Caco-2 (cell line): ENCODE results near the gene SLC39A11. TPM values are rescaled to one million over a fixed set of nuclear protein-coding genes. Genes with fewer than 3 reads are reported as not detected.
"Not testable (repeated sequence)": the region's sequence is repeated elsewhere in the genome, so short reads cannot be mapped to it uniquely, and the experiment has no call there.

ENCODE experiments used
- BruUV-seq: library from RNA; stranded (reverse); fragments of 400-500 nt; replicated peaks from 2 replicates; lab custom pipeline; 2021; lab: Mats Ljungman, UMichigan
- CTCF ChIA-PET: fragments of 300-600 bp; sonication (Branson Sonifier 250); formaldehyde crosslinking; loops from one replicate; lab custom pipeline; 2022; ENCODE audit warnings: antibody characterized with exemption; lab: Charles Lee
- POLR2A ChIA-PET: fragments of 300-600 bp; sonication (Branson Sonifier 250); formaldehyde crosslinking; loops from one replicate; lab custom pipeline; 2022; ENCODE audit warnings: antibody characterized with exemption; lab: Charles Lee
- DNase-seq, 2 experiments: peaks; one replicate each; pipeline versions ENCODE4 v3.0.0 to v3.0.0-alpha.2; 2020 to 2022
- H3K27me3 ChIP-seq: replicated peaks from 2 replicates; pipeline ENCODE4 v1.6.0; 2011; ENCODE audit warnings: low read length; ENCODE audit not compliant: control insufficient read depth, insufficient read depth
- H3K36me3 ChIP-seq: 2 replicates; pipeline ENCODE4 v1.5.1; 2011; ENCODE audit warnings: low read length; ENCODE audit not compliant: control insufficient read depth, insufficient read depth
- H3K4me1 ChIP-seq: fragments of 250-450 bp; sonication (Bioruptor Pico); 2 replicates; pipeline ENCODE4 v1.5.1; 2020; ENCODE audit warnings: mild to moderate bottlenecking
- H3K4me3 ChIP-seq: 2 replicates; pipeline ENCODE4 v1.5.1; 2011; ENCODE audit warnings: low read depth, mild to moderate bottlenecking, control low read depth, low read length
- H3K9me3 ChIP-seq: fragments of 250-450 bp; sonication (Bioruptor Pico); 2 replicates; pipeline ENCODE4 v1.5.1; 2020; ENCODE audit warnings: mild to moderate bottlenecking, moderate library complexity
- H3K27ac Mint-ChIP-seq: one replicate; pipeline ENCODE4 v1.8.0; 2022; ENCODE audit warnings: mixed read lengths; ENCODE audit not compliant: unreplicated experiment
- H3K27me3 Mint-ChIP-seq: one replicate; pipeline ENCODE4 v1.8.0; 2022; ENCODE audit warnings: mixed read lengths; ENCODE audit not compliant: insufficient read depth, unreplicated experiment
- H3K36me3 Mint-ChIP-seq: one replicate; pipeline ENCODE4 v1.8.0; 2022; ENCODE audit warnings: mild to moderate bottlenecking, mixed read lengths; ENCODE audit not compliant: insufficient read depth, unreplicated experiment
- H3K4me1 Mint-ChIP-seq: one replicate; pipeline ENCODE4 v1.8.0; 2022; ENCODE audit warnings: low read depth, mixed read lengths; ENCODE audit not compliant: unreplicated experiment
- H3K4me3 Mint-ChIP-seq: one replicate; pipeline ENCODE4 v1.8.0; 2022; ENCODE audit warnings: mild to moderate bottlenecking, moderate library complexity, mixed read lengths; ENCODE audit not compliant: unreplicated experiment
- H3K9me3 Mint-ChIP-seq: one replicate; pipeline ENCODE4 v1.8.0; 2022; ENCODE audit warnings: mixed read lengths; ENCODE audit not compliant: unreplicated experiment
- intact Hi-C: fragments of 100-400 bp; cut with micrococcal nuclease; formaldehyde crosslinking; loops from one replicate; pipeline ENCODE4 v1.10.0; 2022; ENCODE audit not compliant: unreplicated experiment
- total RNA-seq: library from RNA; stranded (reverse); gene quantifications from 2 replicates; pipeline ENCODE4 v1.2.3, GENCODE V29; 2022
- TF ChIP-seq, protein P1 (sequence below), 2 experiments: fragments of 200-600 bp in 1 of 2; IDR thresholded peaks; 1 replicate in 1 of 2; 2 replicates in 1 of 2; pipeline versions ENCODE4 v1.5.1 to v1.8.0; 2011 to 2022; ENCODE audit warnings: antibody characterized with exemption in 1 of 2, control low read depth in 1 of 2, inconsistent platforms in 1 of 2, low read depth in 1 of 2, low read length in 1 of 2, mild to moderate bottlenecking in 1 of 2, moderate library complexity in 1 of 2; ENCODE audit not compliant: insufficient read depth in 1 of 2, severe bottlenecking in 1 of 2, unreplicated experiment in 1 of 2

The SLC39A11 gene
- total RNA-seq, 1 experiment from 2014 or later: 26.4 TPM

DNA sequence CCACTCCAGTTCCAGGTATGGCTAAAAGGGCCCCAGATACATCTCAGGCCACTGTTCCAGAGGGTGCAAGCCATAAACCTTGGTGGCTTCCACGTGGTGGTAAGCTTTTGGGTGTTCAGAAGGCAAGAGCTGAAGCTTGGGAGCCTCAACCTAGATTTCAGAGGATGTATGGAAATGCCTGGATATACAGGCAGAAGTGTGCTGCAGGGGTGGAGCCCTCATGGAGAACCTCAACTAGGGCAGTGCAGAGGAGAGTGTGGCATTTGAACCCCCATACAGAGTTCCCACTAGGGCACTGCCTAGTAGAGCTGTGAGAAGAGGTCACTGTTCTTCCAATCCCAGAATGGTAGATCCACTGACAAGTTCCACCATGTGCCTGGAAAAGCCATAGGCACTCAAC is 267.3 kb downstream of the SLC39A11 start:
- H3K9me3 ChIP-seq: peaks cover 18% of the 10 kb centered on the region
- ChIA-PET CTCF (no interaction called here), POLR2A (no interaction called here)
- Mint-ChIP-seq H3K9me3 (peaks cover 38% of the 10 kb centered on the region), H3K27ac (no peak overlapping the region), H3K4me3 (no peak overlapping the region), H3K36me3 (no peaks in the 10 kb centered on the region), H3K4me1 (no peaks in the 10 kb centered on the region), H3K27me3 (no peaks in the 10 kb centered on the region)
- intact Hi-C loops: no loop called here
- no peak for DNase-seq
- peaks cover 2% of the 10 kb centered on the region; the same call in 1 of the 2 replicates for H3K36me3 ChIP-seq
- H3K4me1 ChIP-seq: no peaks in the 10 kb centered on the region
- no peak overlapping the region for H3K4me3 ChIP-seq
- no peaks in the 10 kb centered on the region for H3K27me3 ChIP-seq
- no TSS peak for BruUV-seq
- TF ChIP-seq, protein P1, sequence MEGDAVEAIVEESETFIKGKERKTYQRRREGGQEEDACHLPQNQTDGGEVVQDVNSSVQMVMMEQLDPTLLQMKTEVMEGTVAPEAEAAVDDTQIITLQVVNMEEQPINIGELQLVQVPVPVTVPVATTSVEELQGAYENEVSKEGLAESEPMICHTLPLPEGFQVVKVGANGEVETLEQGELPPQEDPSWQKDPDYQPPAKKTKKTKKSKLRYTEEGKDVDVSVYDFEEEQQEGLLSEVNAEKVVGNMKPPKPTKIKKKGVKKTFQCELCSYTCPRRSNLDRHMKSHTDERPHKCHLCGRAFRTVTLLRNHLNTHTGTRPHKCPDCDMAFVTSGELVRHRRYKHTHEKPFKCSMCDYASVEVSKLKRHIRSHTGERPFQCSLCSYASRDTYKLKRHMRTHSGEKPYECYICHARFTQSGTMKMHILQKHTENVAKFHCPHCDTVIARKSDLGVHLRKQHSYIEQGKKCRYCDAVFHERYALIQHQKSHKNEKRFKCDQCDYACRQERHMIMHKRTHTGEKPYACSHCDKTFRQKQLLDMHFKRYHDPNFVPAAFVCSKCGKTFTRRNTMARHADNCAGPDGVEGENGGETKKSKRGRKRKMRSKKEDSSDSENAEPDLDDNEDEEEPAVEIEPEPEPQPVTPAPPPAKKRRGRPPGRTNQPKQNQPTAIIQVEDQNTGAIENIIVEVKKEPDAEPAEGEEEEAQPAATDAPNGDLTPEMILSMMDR (IDR thresholded peaks at IDR 0.05; ENCODE audit: insufficient read depth in 1 of 2, low read depth in 1 of 2, low read length in 1 of 2, severe bottlenecking in 1 of 2, unreplicated experiment in 1 of 2): no peak

DNA sequence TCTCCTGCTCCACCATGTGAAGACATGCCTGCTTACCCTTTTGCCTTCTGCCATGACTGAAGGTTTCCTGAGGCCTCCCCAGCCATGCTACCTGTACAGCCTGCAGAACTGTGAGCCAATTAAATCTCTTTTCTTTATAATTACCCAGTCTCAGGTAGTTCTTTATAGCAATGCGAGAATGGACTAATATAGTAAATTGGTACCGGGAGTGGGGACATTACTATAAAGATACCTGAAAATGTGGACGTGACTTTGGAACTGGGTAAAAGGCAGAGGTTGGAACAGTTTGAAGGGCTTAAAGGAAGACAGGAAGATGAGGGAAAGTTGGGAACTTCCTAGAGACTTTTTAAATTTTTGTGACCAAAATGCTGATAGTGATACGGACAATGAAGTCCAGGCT is 268.2 kb downstream of the SLC39A11 start:
- H3K4me3 ChIP-seq, H3K4me1 Mint-ChIP-seq, H3K4me1 ChIP-seq, H3K4me3 Mint-ChIP-seq, intact Hi-C loops, H3K27ac Mint-ChIP-seq, H3K36me3 ChIP-seq, H3K27me3 Mint-ChIP-seq, DNase-seq, H3K36me3 Mint-ChIP-seq, BruUV-seq, H3K27me3 ChIP-seq, CTCF ChIA-PET, POLR2A ChIA-PET: not testable (repeated sequence)
- H3K9me3 Mint-ChIP-seq: peaks cover 38% of the 10 kb centered on the region
- peaks cover 18% of the 10 kb centered on the region for H3K9me3 ChIP-seq

DNA sequence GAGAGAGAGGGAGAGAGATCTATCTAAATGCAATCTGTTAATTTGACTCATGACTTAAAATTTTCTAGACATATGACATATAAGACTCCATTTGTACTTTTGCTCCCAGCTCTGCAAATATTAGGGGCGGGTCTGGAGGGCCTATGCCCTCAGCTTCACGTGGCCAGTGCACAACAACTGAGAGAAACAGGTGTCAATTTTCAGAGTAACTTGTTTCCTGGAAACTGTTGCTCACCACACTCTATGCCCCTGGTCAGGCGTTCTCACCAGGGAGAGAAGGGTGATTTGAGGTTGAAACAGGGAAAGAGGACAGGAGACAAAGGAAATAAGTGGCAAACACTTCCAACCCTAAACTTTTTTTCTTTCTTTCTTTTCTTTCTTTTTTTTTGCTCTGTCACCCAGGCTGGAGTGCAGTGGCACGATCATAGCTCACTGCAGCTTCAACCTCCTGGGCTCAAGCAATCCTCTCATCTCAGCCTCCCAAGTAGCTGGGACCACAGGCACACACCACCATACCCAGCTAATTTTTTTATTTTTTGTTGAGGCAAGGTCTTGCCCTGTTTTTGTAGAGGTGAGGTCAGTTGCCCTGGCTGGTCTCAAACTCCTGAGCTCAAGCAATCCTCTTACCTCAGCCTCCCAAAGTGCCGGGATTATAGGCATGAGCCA is 270.0 kb downstream of the SLC39A11 start:
- Mint-ChIP-seq H3K4me1 (no peaks in the 10 kb centered on the region), H3K4me3 (no peak overlapping the region), H3K27me3 (no peaks in the 10 kb centered on the region), H3K36me3 (no peaks in the 10 kb centered on the region), H3K27ac (no peak overlapping the region), H3K9me3 (peaks cover 38% of the 10 kb centered on the region)
- H3K4me1 ChIP-seq: no peaks in the 10 kb centered on the region
- no peak for DNase-seq
- H3K36me3 ChIP-seq: peaks cover 2% of the 10 kb centered on the region; the same call in 1 of the 2 replicates
- POLR2A ChIA-PET: no interaction called here
- H3K27me3 ChIP-seq: no peaks in the 10 kb centered on the region
- H3K4me3 ChIP-seq: no peak overlapping the region
- H3K9me3 ChIP-seq: peaks cover 18% of the 10 kb centered on the region
- TF ChIP-seq, protein P1 (IDR thresholded peaks at IDR 0.05; ENCODE audit: insufficient read depth in 1 of 2, low read depth in 1 of 2, low read length in 1 of 2, severe bottlenecking in 1 of 2, unreplicated experiment in 1 of 2): no peak
- BruUV-seq: no TSS peak
- CTCF ChIA-PET: no interaction called here
- intact Hi-C loops: no loop called here
